Nephron (organoid): Measurements from ENCODE around the gene JMJD8.

Experiments used
- H3K27ac Mint-ChIP-seq, 3 experiments: 2 replicates each; pipeline ENCODE4 v1.8.0; 2020; ENCODE audit warnings: mixed read lengths in 3 of 3, mild to moderate bottlenecking in 2 of 3, moderate library complexity in 1 of 3
- H3K27me3 Mint-ChIP-seq: 2 replicates; pipeline ENCODE4 v1.8.0; 2021; ENCODE audit warnings: low read depth, mild to moderate bottlenecking, moderate library complexity, mixed read lengths
- H3K36me3 Mint-ChIP-seq: 2 replicates; pipeline ENCODE4 v1.8.0; 2020; ENCODE audit warnings: low read depth, mixed read lengths
- H3K4me1 Mint-ChIP-seq: 2 replicates; pipeline ENCODE4 v1.8.0; 2020; ENCODE audit warnings: mixed read lengths
- H3K4me3 Mint-ChIP-seq, 3 experiments: 2 replicates each; pipeline ENCODE4 v1.8.0; 2020; ENCODE audit warnings: mild to moderate bottlenecking in 3 of 3, mixed read lengths in 3 of 3, moderate library complexity in 2 of 3
- H3K9me3 Mint-ChIP-seq: 2 replicates; pipeline ENCODE4 v1.8.0; 2020; ENCODE audit warnings: mixed read lengths
- TF ChIP-seq, protein P1 (sequence below), 3 experiments: fragments of 200-600 bp; sonication (generic); IDR thresholded peaks; one replicate each; pipeline ENCODE4 v1.5.0; 2021; ENCODE audit warnings: antibody characterized with exemption in 3 of 3; ENCODE audit not compliant: unreplicated experiment in 3 of 3

Gene JMJD8

GRCh38 chr16:684961-685696 is 995 bp upstream of the JMJD8 start:
- Mint-ChIP-seq H3K27me3 (peaks cover 1% of the 10 kb centered on the region), H3K4me3 (peak overlapping the region in 1 of 3 experiments; percentile 23), H3K36me3 (no peaks in the 10 kb centered on the region), H3K4me1 (peaks cover 6% of the 10 kb centered on the region), H3K9me3 (no peaks in the 10 kb centered on the region), H3K27ac (no peak overlapping the region)
- TF ChIP-seq, protein P1, sequence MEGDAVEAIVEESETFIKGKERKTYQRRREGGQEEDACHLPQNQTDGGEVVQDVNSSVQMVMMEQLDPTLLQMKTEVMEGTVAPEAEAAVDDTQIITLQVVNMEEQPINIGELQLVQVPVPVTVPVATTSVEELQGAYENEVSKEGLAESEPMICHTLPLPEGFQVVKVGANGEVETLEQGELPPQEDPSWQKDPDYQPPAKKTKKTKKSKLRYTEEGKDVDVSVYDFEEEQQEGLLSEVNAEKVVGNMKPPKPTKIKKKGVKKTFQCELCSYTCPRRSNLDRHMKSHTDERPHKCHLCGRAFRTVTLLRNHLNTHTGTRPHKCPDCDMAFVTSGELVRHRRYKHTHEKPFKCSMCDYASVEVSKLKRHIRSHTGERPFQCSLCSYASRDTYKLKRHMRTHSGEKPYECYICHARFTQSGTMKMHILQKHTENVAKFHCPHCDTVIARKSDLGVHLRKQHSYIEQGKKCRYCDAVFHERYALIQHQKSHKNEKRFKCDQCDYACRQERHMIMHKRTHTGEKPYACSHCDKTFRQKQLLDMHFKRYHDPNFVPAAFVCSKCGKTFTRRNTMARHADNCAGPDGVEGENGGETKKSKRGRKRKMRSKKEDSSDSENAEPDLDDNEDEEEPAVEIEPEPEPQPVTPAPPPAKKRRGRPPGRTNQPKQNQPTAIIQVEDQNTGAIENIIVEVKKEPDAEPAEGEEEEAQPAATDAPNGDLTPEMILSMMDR (IDR thresholded peaks at IDR 0.05; ENCODE audit: unreplicated experiment in 3 of 3), result no peak

DNA sequence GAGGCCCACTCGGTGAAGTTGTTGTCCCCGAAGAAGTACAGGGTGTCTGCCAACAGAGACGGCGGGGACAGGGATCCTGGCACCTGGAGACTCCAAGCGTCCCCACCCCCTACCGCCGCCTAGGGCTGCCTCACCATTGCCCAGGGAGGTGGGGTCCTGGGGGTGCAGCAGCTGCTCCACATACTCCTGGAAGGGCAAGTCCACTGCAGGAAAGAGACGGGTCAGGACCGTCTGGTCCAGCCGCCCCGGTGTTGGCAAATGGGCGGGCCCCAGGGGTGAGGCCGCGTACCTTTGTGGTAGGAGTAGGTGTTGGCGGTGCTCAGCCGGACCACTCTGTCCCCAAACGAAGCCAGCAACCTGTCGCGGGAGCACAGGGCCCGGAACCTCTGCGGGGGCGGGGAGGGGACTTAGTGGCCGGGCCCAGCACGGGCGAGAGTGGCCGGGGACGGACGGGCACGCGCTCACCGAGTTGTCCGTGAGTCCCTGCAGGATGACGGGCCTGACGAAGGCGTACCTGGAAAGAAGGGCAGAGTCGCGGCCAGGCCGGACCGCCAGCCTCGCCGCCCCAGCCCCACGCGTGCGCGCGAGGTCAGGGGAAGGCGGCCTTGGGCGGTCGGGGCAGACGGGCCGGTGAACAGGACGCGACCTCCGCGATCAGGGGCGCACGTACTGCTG is 601 bp downstream of the JMJD8 start:
- H3K4me1 Mint-ChIP-seq, result peaks cover 4% of the 10 kb centered on the region
- no peaks in the 10 kb centered on the region for H3K36me3 Mint-ChIP-seq
- TF ChIP-seq, protein P1 (IDR thresholded peaks at IDR 0.05; ENCODE audit: unreplicated experiment in 3 of 3), result no peak
- no peaks in the 10 kb centered on the region for H3K27me3 Mint-ChIP-seq
- peak overlapping the region; percentile 77 to 85 (median 83) for H3K4me3 Mint-ChIP-seq
- H3K9me3 Mint-ChIP-seq, result no peaks in the 10 kb centered on the region
- H3K27ac Mint-ChIP-seq, result no peak overlapping the region

DNA sequence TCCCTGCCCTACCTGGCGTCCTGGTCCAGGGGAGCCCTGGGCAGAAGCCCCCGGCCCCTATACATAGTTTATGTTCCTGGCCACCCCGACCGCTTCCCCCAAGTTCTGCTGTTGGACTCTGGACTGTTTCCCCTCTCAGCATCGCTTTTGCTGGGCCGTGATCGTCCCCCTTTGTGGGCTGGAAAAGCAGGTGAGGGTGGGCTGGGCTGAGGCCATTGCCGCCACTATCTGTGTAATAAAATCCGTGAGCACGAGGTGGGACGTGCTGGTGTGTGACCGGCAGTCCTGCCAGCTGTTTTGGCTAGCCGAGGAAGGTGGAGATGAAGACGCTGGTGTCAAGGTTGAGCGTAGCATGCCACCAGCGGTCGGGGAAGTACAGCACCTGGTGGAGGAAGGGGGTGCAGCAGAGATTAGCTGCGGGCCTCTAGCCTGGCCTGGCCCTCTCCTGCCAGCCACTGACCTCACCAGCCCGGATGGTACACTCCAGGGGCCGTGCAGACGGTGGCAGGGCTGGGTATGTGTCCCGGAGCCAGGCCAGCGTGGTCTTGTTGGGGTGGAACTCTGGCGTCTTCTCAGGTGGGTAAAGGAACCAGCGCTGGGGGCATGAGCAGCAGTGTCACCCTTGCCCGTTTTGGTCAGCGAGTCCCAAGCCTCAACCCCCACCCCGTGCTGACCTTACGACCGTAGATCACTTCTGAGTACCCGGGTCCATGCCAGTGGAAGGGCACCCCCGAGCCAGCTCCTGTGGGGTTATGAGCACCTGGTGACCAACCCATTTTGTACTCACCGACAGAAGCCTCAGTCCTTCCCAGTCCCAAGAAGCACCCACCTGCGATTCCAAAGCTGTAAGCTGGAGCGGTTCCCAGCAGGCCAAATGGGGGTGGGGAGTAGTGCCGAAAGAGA is 1.4 kb downstream of the JMJD8 start:
- Mint-ChIP-seq H3K36me3 (no peaks in the 10 kb centered on the region), H3K4me1 (peaks cover 4% of the 10 kb centered on the region)

GRCh38 chr16:681746-682427 is 2.2 kb downstream of the JMJD8 start:
- peak overlapping the region; percentile 77 to 85 (median 83) for H3K4me3 Mint-ChIP-seq
- H3K9me3 Mint-ChIP-seq, result no peaks in the 10 kb centered on the region
- no peaks in the 10 kb centered on the region for H3K36me3 Mint-ChIP-seq
- peaks cover 4% of the 10 kb centered on the region for H3K4me1 Mint-ChIP-seq
- H3K27me3 Mint-ChIP-seq, result no peaks in the 10 kb centered on the region
- no peak overlapping the region for H3K27ac Mint-ChIP-seq
- TF ChIP-seq, protein P1 (IDR thresholded peaks at IDR 0.05; ENCODE audit: unreplicated experiment in 3 of 3), result no peak

More for the DNA sequence above, 1.4 kb downstream of the JMJD8 start:
- no peaks in the 10 kb centered on the region for H3K27me3 Mint-ChIP-seq
- H3K27ac Mint-ChIP-seq, result peak overlapping the region in 2 of 3 experiments; percentile 49 to 69
- peak overlapping the region; percentile 77 to 85 (median 83) for H3K4me3 Mint-ChIP-seq
- H3K9me3 Mint-ChIP-seq, result no peaks in the 10 kb centered on the region
- TF ChIP-seq, protein P1 (IDR thresholded peaks at IDR 0.05; ENCODE audit: unreplicated experiment in 3 of 3), result no peak

GRCh38 chr16:680967-681745 is 3.0 kb downstream of the JMJD8 start:
- Mint-ChIP-seq H3K36me3 (no peaks in the 10 kb centered on the region), H3K27ac (no peak overlapping the region), H3K27me3 (no peaks in the 10 kb centered on the region), H3K4me3 (peak overlapping the region; percentile 77 to 85 (median 83)), H3K9me3 (no peaks in the 10 kb centered on the region), H3K4me1 (peaks cover 4% of the 10 kb centered on the region)
- TF ChIP-seq, protein P1 (IDR thresholded peaks at IDR 0.05; ENCODE audit: unreplicated experiment in 3 of 3), result no peak
